Mesenchymal stem cell (in vitro differentiated cells and primary cell): ENCODE results near the gene ITPA.
"Not testable (repeated sequence)": the region's sequence is repeated elsewhere in the genome, so short reads cannot be mapped to it uniquely, and the experiment has no call there.

ENCODE experiments used
- DNase-seq: peaks from one replicate; pipeline ENCODE4 v3.0.0-alpha.2; 2013
- H2AFZ ChIP-seq: one replicate; pipeline ENCODE4 v1.6.1; 2013; ENCODE audit warnings: low read depth, mild to moderate bottlenecking, control low read depth, inconsistent platforms, low read length, moderate library complexity
- H2AK5ac ChIP-seq: 2 replicates; pipeline ENCODE4 v1.6.1; 2013; ENCODE audit warnings: low read length, moderate library complexity, mild to moderate bottlenecking, inconsistent platforms; ENCODE audit not compliant: severe bottlenecking
- H2BK120ac ChIP-seq: one replicate; pipeline ENCODE4 v1.6.1; 2013; ENCODE audit warnings: low read depth, mild to moderate bottlenecking, inconsistent platforms, low read length, moderate library complexity
- H2BK12ac ChIP-seq, 2 experiments: one replicate each; pipeline ENCODE4 v1.6.1; 2013; ENCODE audit warnings: inconsistent platforms in 2 of 2, low read length in 2 of 2, mild to moderate bottlenecking in 2 of 2, moderate library complexity in 2 of 2, control low read depth in 1 of 2
- H2BK15ac ChIP-seq: one replicate; pipeline ENCODE4 v1.6.1; 2013; ENCODE audit warnings: mild to moderate bottlenecking, low read depth, inconsistent platforms; ENCODE audit not compliant: poor library complexity, severe bottlenecking
- H2BK5ac ChIP-seq: 2 replicates; pipeline ENCODE4 v1.6.1; 2013; ENCODE audit warnings: low read depth, mild to moderate bottlenecking, low read length, control low read depth, inconsistent platforms; ENCODE audit not compliant: poor library complexity, severe bottlenecking
- H3K14ac ChIP-seq, 2 experiments: one replicate each; pipeline ENCODE4 v1.6.1; 2013; ENCODE audit warnings: inconsistent platforms in 2 of 2, low read length in 2 of 2, control low read depth in 1 of 2, mild to moderate bottlenecking in 1 of 2, moderate library complexity in 1 of 2
- H3K18ac ChIP-seq, 2 experiments: one replicate each; pipeline ENCODE4 v1.6.1; 2013; ENCODE audit warnings: inconsistent platforms in 2 of 2, low read length in 2 of 2, control low read depth in 1 of 2, low read depth in 1 of 2, mild to moderate bottlenecking in 1 of 2
- H3K23ac ChIP-seq, 2 experiments: one replicate each; pipeline ENCODE4 v1.6.1; 2013; ENCODE audit warnings: inconsistent platforms in 2 of 2, low read length in 2 of 2, mild to moderate bottlenecking in 2 of 2, moderate library complexity in 2 of 2, control low read depth in 1 of 2
- H3K27ac ChIP-seq: 2 replicates; pipeline ENCODE4 v1.5.1; 2013; ENCODE audit warnings: mild to moderate bottlenecking, moderate library complexity, low read length, control low read depth, inconsistent platforms; ENCODE audit not compliant: poor library complexity, severe bottlenecking
- H3K27me3 ChIP-seq, 2 experiments: 2 replicates each; pipeline versions ENCODE4 v1.6.1 to v1.7.0; 2013; ENCODE audit warnings: low read length in 2 of 2, mild to moderate bottlenecking in 2 of 2, moderate library complexity in 2 of 2, control low read depth in 1 of 2, inconsistent platforms in 1 of 2; ENCODE audit not compliant: control insufficient read depth in 1 of 2, insufficient read depth in 1 of 2
- H3K36me3 ChIP-seq, 2 experiments: 2 replicates each; pipeline versions ENCODE4 v1.6.1 to v1.7.0; 2013; ENCODE audit warnings: low read length in 2 of 2, control low read depth in 1 of 2, inconsistent platforms in 1 of 2, low read depth in 1 of 2, mild to moderate bottlenecking in 1 of 2; ENCODE audit not compliant: insufficient read depth in 2 of 2, control insufficient read depth in 1 of 2
- H3K4ac ChIP-seq, 2 experiments: one replicate each; pipeline ENCODE4 v1.6.1; 2013; ENCODE audit warnings: inconsistent platforms in 2 of 2, low read length in 2 of 2, mild to moderate bottlenecking in 2 of 2, moderate library complexity in 2 of 2, control low read depth in 1 of 2, low read depth in 1 of 2
- H3K4me1 ChIP-seq: 2 replicates; pipeline ENCODE4 v1.6.1; 2013; ENCODE audit warnings: low read depth, low read length, control low read depth; ENCODE audit not compliant: control insufficient read depth, insufficient read depth
- H3K4me2 ChIP-seq: 2 replicates; pipeline ENCODE4 v1.6.1; 2013; ENCODE audit warnings: low read length, mild to moderate bottlenecking, inconsistent platforms; ENCODE audit not compliant: poor library complexity, severe bottlenecking
- H3K4me3 ChIP-seq, 2 experiments: 2 replicates each; pipeline versions ENCODE4 v1.5.1 to v1.7.0; 2013; ENCODE audit warnings: low read length in 2 of 2, mild to moderate bottlenecking in 2 of 2, control low read depth in 1 of 2, low read depth in 1 of 2; ENCODE audit not compliant: insufficient read depth in 1 of 2
- H3K79me1 ChIP-seq: replicated peaks from 2 replicates; pipeline ENCODE4 v1.6.1; 2013; ENCODE audit warnings: mild to moderate bottlenecking, control low read depth, low read length, inconsistent platforms; ENCODE audit not compliant: poor library complexity, severe bottlenecking
- H3K9ac ChIP-seq: 2 replicates; pipeline ENCODE4 v1.7.0; 2013; ENCODE audit warnings: mild to moderate bottlenecking, low read length, moderate library complexity
- H3K9me3 ChIP-seq: 2 replicates; pipeline ENCODE4 v1.7.0; 2013; ENCODE audit warnings: mild to moderate bottlenecking, low read length; ENCODE audit not compliant: control insufficient read depth
- H4K8ac ChIP-seq: one replicate; pipeline ENCODE4 v1.6.1; 2013; ENCODE audit warnings: inconsistent platforms, mild to moderate bottlenecking, low read length, moderate library complexity
- H4K91ac ChIP-seq: one replicate; pipeline ENCODE4 v1.6.1; 2013; ENCODE audit warnings: mild to moderate bottlenecking, low read length, inconsistent platforms
- WGBS: methylation state at CpG from one replicate; pipeline ENCODE4 v1.1.7; 2013; ENCODE audit warnings: mixed read lengths; 5-methylcytosine and 5-hydroxymethylcytosine counted together

ITPA gene

DNA sequence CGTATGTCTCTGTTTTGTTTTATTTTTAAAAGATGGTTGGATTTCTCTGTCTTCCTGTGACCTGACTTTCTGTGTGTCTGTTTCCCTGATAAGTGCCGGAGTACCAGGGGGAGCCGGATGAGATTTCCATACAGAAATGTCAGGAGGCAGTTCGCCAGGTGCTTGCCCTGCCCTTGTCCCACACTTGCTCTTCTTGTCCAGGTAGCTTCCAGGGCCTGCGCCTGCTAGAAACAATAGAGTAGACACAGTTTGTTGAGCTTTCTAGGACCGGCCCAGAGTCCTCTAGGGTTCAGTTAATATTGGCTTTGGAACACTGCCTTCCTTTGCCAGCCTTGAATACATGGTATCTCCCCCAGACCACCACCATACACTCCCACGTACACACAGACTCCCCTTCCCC lies 3.9 kb downstream of the ITPA start:
- no peak overlapping the region for H2BK5ac ChIP-seq
- H3K18ac ChIP-seq, result no peak overlapping the region
- H3K27me3 ChIP-seq, result no peaks in the 10 kb centered on the region
- H3K4me2 ChIP-seq, result no peak overlapping the region
- no peak overlapping the region for H3K23ac ChIP-seq
- no peak overlapping the region for H2AK5ac ChIP-seq
- no peak overlapping the region for H3K27ac ChIP-seq
- WGBS, result 97% methylated on average over 7 of the region's 7 CpGs
- H3K4ac ChIP-seq, result no peak overlapping the region
- no peak overlapping the region for H4K91ac ChIP-seq
- no peaks in the 10 kb centered on the region for H3K9me3 ChIP-seq
- H3K4me1 ChIP-seq, result peaks cover 10% of the 10 kb centered on the region
- no peak overlapping the region for H2AFZ ChIP-seq
- no peak overlapping the region for H3K14ac ChIP-seq
- H3K4me3 ChIP-seq, result no peak overlapping the region
- peaks cover 30% of the 10 kb centered on the region for H3K79me1 ChIP-seq
- H2BK15ac ChIP-seq, result no peak overlapping the region
- H2BK12ac ChIP-seq, result no peak overlapping the region
- peaks cover 35 to 36% of the 10 kb centered on the region in 2 experiments for H3K36me3 ChIP-seq
- H4K8ac ChIP-seq, result no peak overlapping the region
- H3K9ac ChIP-seq, result no peak overlapping the region
- DNase-seq, result no peak
- no peak overlapping the region for H2BK120ac ChIP-seq

DNA sequence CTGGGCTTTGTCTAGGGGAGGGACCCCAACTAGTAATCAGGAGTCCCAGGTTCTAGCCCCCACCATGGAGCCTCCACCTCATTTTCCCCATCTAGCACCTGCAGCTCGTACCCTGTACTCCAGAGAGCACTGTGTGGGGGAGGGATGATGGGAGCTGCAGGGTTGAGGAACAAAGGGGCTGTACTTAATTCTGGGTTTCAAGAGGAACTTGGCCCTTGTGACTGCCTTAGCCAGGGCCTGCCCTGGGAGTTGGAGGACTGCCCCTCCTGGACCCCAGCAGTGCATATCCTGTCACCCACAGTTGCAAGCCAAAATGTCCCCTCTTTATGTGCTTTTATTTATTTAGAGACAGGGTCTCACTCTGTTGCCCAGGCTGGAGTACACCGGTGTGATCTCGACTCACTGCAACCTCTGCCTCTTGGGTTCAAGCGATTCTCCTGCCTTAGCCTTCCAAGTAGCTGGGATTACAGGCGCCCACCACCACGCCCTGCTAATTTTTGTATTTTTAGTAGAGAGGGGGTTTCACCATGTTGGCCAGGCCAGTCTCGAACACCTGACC lies 6.1 kb downstream of the ITPA start:
- not testable (repeated sequence) for H3K18ac ChIP-seq, H3K4me3 ChIP-seq, H2BK12ac ChIP-seq, H2BK120ac ChIP-seq, H2AK5ac ChIP-seq, H3K23ac ChIP-seq, H4K91ac ChIP-seq, H3K4me1 ChIP-seq, H2AFZ ChIP-seq, H3K27ac ChIP-seq, H3K4ac ChIP-seq, H3K9me3 ChIP-seq, H3K4me2 ChIP-seq, H3K27me3 ChIP-seq, H2BK15ac ChIP-seq, H3K14ac ChIP-seq, H4K8ac ChIP-seq, H2BK5ac ChIP-seq, DNase-seq, H3K9ac ChIP-seq
- Histone ChIP-seq H3K79me1 (peaks cover 32% of the 10 kb centered on the region), H3K36me3 (peaks cover 41 to 44% of the 10 kb centered on the region in 2 experiments)
- WGBS, result 100% methylated on average over 7 of the region's 7 CpGs

DNA sequence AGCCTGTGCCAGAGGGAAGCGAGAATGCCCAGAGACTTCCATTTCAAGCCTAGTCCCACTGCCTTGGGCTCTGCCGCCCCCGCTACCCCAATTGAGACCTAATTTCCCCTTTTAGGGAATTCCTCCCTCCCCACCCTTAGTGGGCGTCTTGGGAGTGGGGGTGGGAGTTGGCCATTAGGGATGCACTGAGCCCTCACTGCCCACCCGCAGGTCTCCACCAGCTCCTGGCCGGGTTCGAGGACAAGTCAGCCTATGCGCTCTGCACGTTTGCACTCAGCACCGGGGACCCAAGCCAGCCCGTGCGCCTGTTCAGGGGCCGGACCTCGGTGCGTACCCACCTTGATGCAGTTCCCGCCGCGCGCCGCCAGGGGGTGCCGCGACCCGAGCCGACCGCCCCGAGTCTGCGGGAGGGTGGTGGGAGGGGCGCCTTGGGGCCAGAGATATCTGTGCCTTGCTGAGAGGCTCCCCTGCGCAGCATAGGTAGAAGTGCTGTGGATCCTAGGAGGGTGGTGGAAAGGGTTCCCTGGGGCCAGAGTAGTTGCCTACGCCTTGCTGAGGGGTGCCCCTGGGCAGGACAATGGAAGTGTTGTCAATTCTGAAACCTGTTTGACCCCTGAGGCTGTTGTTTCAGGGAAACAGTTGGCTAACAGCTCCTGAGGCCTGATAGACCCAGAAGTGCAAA lies 9.2 kb downstream of the ITPA start:
- Histone ChIP-seq H3K14ac (peak overlapping the region in 1 of 2 experiments; percentile 50), H3K79me1 (peaks cover 20% of the 10 kb centered on the region), H2BK120ac (no peak overlapping the region), H4K91ac (no peak overlapping the region), H3K36me3 (peaks cover 56 to 65% of the 10 kb centered on the region in 2 experiments), H2AFZ (peak overlapping the region; percentile 65), H2BK5ac (no peak overlapping the region), H2AK5ac (peak overlapping the region; percentile 81), H2BK15ac (no peak overlapping the region), H3K18ac (peak overlapping the region in 1 of 2 experiments; percentile 64), H3K4ac (no peak overlapping the region), H2BK12ac (peak overlapping the region in 1 of 2 experiments; percentile 31), H3K4me2 (peak overlapping the region; percentile 16), H3K27ac (no peak overlapping the region), H3K4me1 (peaks cover 26% of the 10 kb centered on the region), H3K27me3 (no peaks in the 10 kb centered on the region), H3K9me3 (no peaks in the 10 kb centered on the region), H3K9ac (no peak overlapping the region), H3K4me3 (no peak overlapping the region), H4K8ac (peak overlapping the region; percentile 74), H3K23ac (no peak overlapping the region)
- peak; percentile 54 for DNase-seq
- WGBS, result 20% methylated on average over 29 of the region's 30 CpGs

DNA sequence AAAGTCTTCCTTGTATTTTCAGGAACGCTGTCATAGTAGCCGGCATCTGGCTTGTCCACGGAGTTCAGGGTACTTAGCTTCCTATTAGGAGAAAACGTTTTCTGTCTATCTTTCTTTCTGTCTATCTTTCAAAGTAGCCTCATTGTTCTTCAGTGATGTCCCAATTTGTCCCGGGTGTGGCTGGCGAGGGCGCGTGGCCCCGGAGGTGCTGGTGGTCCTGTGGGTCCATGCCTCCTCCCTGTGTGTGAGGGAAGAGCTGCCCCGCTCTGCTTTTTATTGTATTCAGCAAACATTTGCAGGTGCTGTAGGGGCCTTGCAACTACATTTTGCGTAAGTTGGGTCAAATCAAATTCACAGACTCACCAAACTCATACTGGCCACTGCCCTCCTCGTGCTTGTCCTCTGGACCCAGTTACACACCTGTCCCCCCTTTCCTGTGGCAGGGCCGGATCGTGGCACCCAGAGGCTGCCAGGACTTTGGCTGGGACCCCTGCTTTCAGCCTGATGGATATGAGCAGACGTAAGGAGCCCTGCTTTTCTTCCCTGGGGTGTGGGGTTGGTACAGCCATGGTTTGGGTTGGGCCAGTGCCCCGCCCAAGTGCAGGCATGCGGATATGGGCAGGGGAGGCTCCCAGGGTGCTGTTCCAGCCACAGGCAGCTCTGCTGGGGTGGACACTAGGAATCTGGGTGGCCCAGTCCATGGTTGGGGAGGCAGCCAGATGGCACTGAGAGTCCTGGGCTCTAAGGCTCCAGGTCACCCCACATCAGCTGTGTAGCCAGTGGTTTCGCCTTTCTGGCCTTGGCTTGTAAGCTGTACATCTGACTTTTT lies 12.3 kb downstream of the ITPA start:
- H3K27me3 ChIP-seq, result no peaks in the 10 kb centered on the region
- no peak overlapping the region for H3K9ac ChIP-seq
- H3K4me2 ChIP-seq, result no peak overlapping the region
- no peaks in the 10 kb centered on the region for H3K9me3 ChIP-seq
- 91% methylated on average over 17 of the region's 18 CpGs for WGBS
- no peak overlapping the region for H2BK120ac ChIP-seq
- H3K4ac ChIP-seq, result no peak overlapping the region
- H2AFZ ChIP-seq, result no peak overlapping the region
- no peak overlapping the region for H3K14ac ChIP-seq
- H3K4me3 ChIP-seq, result no peak overlapping the region
- H3K23ac ChIP-seq, result no peak overlapping the region
- no peak for DNase-seq
- H3K79me1 ChIP-seq, result peaks cover 8% of the 10 kb centered on the region
- H2BK15ac ChIP-seq, result no peak overlapping the region
- no peak overlapping the region for H3K18ac ChIP-seq
- H4K91ac ChIP-seq, result no peak overlapping the region
- no peak overlapping the region for H2BK5ac ChIP-seq
- H4K8ac ChIP-seq, result no peak overlapping the region
- H3K27ac ChIP-seq, result no peak overlapping the region
- H3K4me1 ChIP-seq, result peaks cover 45% of the 10 kb centered on the region
- peak overlapping the region; percentile 76 for H2AK5ac ChIP-seq
- H3K36me3 ChIP-seq, result peaks cover 48 to 53% of the 10 kb centered on the region in 2 experiments
- H2BK12ac ChIP-seq, result no peak overlapping the region
